ENCODE measurements around the gene OLIG1.

DNA sequence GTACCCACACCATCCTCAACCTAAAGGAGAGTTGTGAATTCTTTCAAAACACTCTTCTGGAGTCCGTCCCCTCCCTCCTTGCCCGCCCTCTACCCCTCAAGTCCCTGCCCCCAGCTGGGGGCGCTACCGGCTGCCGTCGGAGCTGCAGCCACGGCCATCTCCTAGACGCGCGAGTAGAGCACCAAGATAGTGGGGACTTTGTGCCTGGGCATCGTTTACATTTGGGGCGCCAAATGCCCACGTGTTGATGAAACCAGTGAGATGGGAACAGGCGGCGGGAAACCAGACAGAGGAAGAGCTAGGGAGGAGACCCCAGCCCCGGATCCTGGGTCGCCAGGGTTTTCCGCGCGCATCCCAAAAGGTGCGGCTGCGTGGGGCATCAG, 44.8 kb upstream of the OLIG1 start:
- TF ChIP-seq EZH2 (IDR thresholded peaks at IDR 0.05) = no peak
- no peak for TF ChIP-seq POLR2AphosphoS5 (IDR thresholded peaks at IDR 0.05; ENCODE audit: borderline replicate concordance, low read depth, low read length)
